Tibial nerve (tissue), 3 donors: ENCODE results near the gene CCDC124.
A peak's percentile ranks its signal among the peaks of the same experiment; 100 is the strongest.

Experiments
- CTCF ChIP-seq, 5 experiments: fragments of 200-600 bp in 3 of 5; fragments of 450-650 bp in 2 of 5; sonication (generic) in 3 of 5; IDR thresholded peaks; one replicate each; pipeline ENCODE4 v1.5.1; 2016 to 2019; ENCODE audit warnings: antibody characterized with exemption in 5 of 5, mild to moderate bottlenecking in 3 of 5, moderate library complexity in 2 of 5
- POLR2A ChIP-seq, 2 donors: fragments of 450-650 bp; IDR thresholded peaks; one replicate each; pipeline ENCODE4 v1.6.1; 2017; ENCODE audit warnings: antibody characterized with exemption in 2 of 2, mild to moderate bottlenecking in 2 of 2, moderate library complexity in 2 of 2

GRCh38 chr19:17932485-17933338 lies at the start of gene CCDC124:
- TF ChIP-seq CTCF (IDR thresholded peaks at IDR 0.05) (peak; percentile 64 to 88 (median 71)), POLR2A (IDR thresholded peaks at IDR 0.05) (peak; percentile 60 to 91)
